Hepatocyte (in vitro differentiated cells): ENCODE measurements around the gene C1QTNF2. TPM values are rescaled to one million over a fixed set of nuclear protein-coding genes. Genes with fewer than 3 reads are reported as not detected.

Experiments
- DNase-seq: peaks from one replicate; pipeline ENCODE4 v3.0.0-alpha.2; 2016; ENCODE audit warnings: low spot score
- H2AFZ ChIP-seq: fragments of 200-600 bp; sonication (generic); 2 replicates; pipeline ENCODE4 v1.6.0; 2016; ENCODE audit warnings: antibody characterized with exemption, mild to moderate bottlenecking
- H3K27ac ChIP-seq: fragments of 200-600 bp; sonication (generic); 2 replicates; pipeline ENCODE4 v1.5.1; 2016; ENCODE audit warnings: mild to moderate bottlenecking
- H3K27me3 ChIP-seq: fragments of 200-600 bp; sonication (generic); 2 replicates; pipeline ENCODE4 v1.6.1; 2016
- H3K36me3 ChIP-seq: fragments of 200-600 bp; sonication (generic); replicated peaks from 2 replicates; pipeline ENCODE4 v1.5.1; 2016; ENCODE audit warnings: low read depth; ENCODE audit not compliant: insufficient read depth
- H3K4me1 ChIP-seq: fragments of 200-600 bp; sonication (generic); 2 replicates; pipeline ENCODE4 v1.5.1; 2016; ENCODE audit warnings: mild to moderate bottlenecking, moderate library complexity; ENCODE audit not compliant: insufficient read depth
- H3K4me2 ChIP-seq: fragments of 200-600 bp; sonication (generic); 2 replicates; pipeline ENCODE4 v1.6.0; 2016
- H3K4me3 ChIP-seq: fragments of 200-600 bp; sonication (generic); 2 replicates; pipeline ENCODE4 v1.5.1; 2016; ENCODE audit warnings: mild to moderate bottlenecking
- H3K79me2 ChIP-seq: fragments of 200-600 bp; sonication (generic); 2 replicates; pipeline ENCODE4 v1.6.0; 2017; ENCODE audit warnings: mild to moderate bottlenecking
- H3K9me2 ChIP-seq: fragments of 200-600 bp; sonication (generic); replicated peaks from 2 replicates; pipeline ENCODE4 v1.6.0; 2017; ENCODE audit warnings: mild to moderate bottlenecking; ENCODE audit not compliant: insufficient read depth
- H3K9me3 ChIP-seq: fragments of 200-600 bp; sonication (generic); 2 replicates; pipeline ENCODE4 v1.5.1; 2016; ENCODE audit warnings: low read depth, mild to moderate bottlenecking
- H4K20me1 ChIP-seq: fragments of 200-600 bp; sonication (generic); 2 replicates; pipeline ENCODE4 v1.6.0; 2016; ENCODE audit warnings: mild to moderate bottlenecking; ENCODE audit not compliant: insufficient read depth, poor library complexity, severe bottlenecking
- EZH2 ChIP-seq: fragments of 200-600 bp; sonication (generic); IDR thresholded peaks from 2 replicates; pipeline ENCODE4 v1.6.1; 2016; ENCODE audit warnings: antibody characterized with exemption, mild to moderate bottlenecking, borderline replicate concordance
- EZH2phosphoT487 ChIP-seq: fragments of 200-600 bp; sonication (generic); IDR thresholded peaks from one replicate; pipeline ENCODE4 v1.6.1; 2018; ENCODE audit warnings: antibody characterized with exemption, mild to moderate bottlenecking, low read depth, moderate library complexity; ENCODE audit not compliant: unreplicated experiment, severe bottlenecking
- WGBS: methylation state at CpG from one replicate; pipeline ENCODE4 v1.1.6; 2016; ENCODE audit warnings: low lambda C conversion rate; ENCODE audit errors: missing lambda C conversion rate; 5-methylcytosine and 5-hydroxymethylcytosine counted together
- polyA plus RNA-seq: library from polyadenylated mRNA; unstranded; fragments of >200 nt; fragmentation: Nextera tagmentation; extraction: Ambion mirVana; gene quantifications from 2 replicates; pipeline ENCODE4 v1.2.1, GENCODE V29; 2016
- total RNA-seq: library from RNA; depleted of rRNA; stranded (reverse); fragments of >200 nt; gene quantifications from 2 replicates; pipeline ENCODE4 v1.2.3, GENCODE V29; 2014
- TF ChIP-seq, protein P1 (sequence below): fragments of 200-600 bp; sonication (generic); IDR thresholded peaks from 2 replicates; pipeline ENCODE4 v1.5.1; 2016; ENCODE audit warnings: antibody characterized with exemption, mild to moderate bottlenecking; ENCODE audit not compliant: poor library complexity

Gene C1QTNF2
- total and polyA plus RNA-seq, 2 experiments from 2014 or later = 1.5 to 3.0 TPM

DNA sequence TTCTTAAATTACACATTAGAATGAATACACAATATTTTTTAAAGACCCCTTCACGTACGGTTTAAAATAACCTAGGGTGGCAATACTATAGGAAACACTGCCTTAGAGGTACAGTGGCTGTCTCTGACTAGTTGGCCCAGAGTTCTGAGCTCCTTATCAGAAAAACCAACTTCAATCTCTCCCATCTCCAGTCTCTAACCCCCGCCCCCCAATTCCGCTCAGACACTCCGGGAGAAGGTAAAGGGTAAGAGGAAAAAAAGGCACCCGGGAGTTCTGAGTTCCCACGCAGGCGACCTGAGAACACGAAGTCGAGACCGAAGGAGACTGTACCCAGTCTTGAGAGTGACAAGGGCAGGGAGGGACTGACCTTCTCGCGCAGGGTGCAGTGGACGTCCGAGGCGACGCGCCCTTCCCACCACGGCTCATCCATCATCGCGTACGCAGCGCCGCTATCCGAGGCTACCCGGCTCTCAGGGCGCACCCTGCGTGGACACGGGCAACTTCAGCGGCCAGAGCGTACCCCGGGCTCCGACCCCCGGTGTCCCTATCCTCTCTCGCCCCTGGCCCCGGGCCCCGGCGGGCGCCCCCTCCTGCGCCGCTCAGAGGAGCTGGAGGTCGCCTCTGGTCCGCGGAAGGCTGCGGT, 58.8 kb downstream of the C1QTNF2 start:
- Histone ChIP-seq H3K36me3 (no peaks in the 10 kb centered on the region), H3K79me2 (peaks cover 43% of the 10 kb centered on the region), H4K20me1 (no peaks in the 10 kb centered on the region), H3K4me3 (peak overlapping the region; percentile 96), H2AFZ (peak overlapping the region; percentile 84), H3K9me2 (no peaks in the 10 kb centered on the region), H3K4me2 (peak overlapping the region; percentile 98), H3K27ac (peak overlapping the region; percentile 88), H3K4me1 (peaks cover 7% of the 10 kb centered on the region), H3K9me3 (no peaks in the 10 kb centered on the region), H3K27me3 (no peaks in the 10 kb centered on the region)
- WGBS = 2% methylated on average over 34 of the region's 45 CpGs
- TF ChIP-seq EZH2phosphoT487 (no peak), EZH2 (no peak)
- TF ChIP-seq, protein P1, sequence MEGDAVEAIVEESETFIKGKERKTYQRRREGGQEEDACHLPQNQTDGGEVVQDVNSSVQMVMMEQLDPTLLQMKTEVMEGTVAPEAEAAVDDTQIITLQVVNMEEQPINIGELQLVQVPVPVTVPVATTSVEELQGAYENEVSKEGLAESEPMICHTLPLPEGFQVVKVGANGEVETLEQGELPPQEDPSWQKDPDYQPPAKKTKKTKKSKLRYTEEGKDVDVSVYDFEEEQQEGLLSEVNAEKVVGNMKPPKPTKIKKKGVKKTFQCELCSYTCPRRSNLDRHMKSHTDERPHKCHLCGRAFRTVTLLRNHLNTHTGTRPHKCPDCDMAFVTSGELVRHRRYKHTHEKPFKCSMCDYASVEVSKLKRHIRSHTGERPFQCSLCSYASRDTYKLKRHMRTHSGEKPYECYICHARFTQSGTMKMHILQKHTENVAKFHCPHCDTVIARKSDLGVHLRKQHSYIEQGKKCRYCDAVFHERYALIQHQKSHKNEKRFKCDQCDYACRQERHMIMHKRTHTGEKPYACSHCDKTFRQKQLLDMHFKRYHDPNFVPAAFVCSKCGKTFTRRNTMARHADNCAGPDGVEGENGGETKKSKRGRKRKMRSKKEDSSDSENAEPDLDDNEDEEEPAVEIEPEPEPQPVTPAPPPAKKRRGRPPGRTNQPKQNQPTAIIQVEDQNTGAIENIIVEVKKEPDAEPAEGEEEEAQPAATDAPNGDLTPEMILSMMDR = no peak
- DNase-seq = peak; percentile 38

GRCh38 chr5:160310552-160311295, 59.7 kb downstream of the C1QTNF2 start:
- H3K79me2 ChIP-seq = peaks cover 43% of the 10 kb centered on the region
- peak overlapping the region; percentile 98 for H3K4me2 ChIP-seq
- H3K36me3 ChIP-seq = no peaks in the 10 kb centered on the region
- no peaks in the 10 kb centered on the region for H4K20me1 ChIP-seq
- 77% methylated on average over 4 of the region's 4 CpGs for WGBS
- no peaks in the 10 kb centered on the region for H3K27me3 ChIP-seq
- DNase-seq = no peak
- peaks cover 9% of the 10 kb centered on the region for H3K4me1 ChIP-seq
- no peak for TF ChIP-seq EZH2
- no peak for TF ChIP-seq EZH2phosphoT487
- TF ChIP-seq, protein P1 = no peak
- H3K9me2 ChIP-seq = no peaks in the 10 kb centered on the region
- peak overlapping the region; percentile 88 for H3K27ac ChIP-seq
- no peaks in the 10 kb centered on the region for H3K9me3 ChIP-seq
- no peak overlapping the region for H2AFZ ChIP-seq
- peak overlapping the region; percentile 96 for H3K4me3 ChIP-seq

DNA sequence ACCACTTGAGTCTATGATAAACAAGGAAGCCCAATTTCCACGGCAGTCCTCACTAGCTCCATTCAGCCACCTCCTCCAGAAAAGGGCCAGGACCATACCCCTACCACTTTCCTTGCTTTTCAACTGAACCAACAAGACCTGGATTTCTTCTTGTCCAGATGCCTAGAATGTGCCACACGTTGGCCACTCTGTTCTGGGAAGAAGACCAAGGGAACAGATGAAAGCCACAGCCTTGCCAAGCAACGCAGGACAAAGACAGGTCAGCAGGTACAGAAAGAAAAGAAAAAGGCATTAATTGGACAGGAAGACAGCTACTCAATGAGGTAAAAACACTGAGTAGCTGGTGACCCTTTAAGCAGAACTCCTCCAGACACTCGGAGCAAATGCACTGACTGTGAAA, 60.3 kb downstream of the C1QTNF2 start:
- H3K9me3 ChIP-seq = no peaks in the 10 kb centered on the region
- no peak for DNase-seq
- no peaks in the 10 kb centered on the region for H3K9me2 ChIP-seq
- H3K79me2 ChIP-seq = peaks cover 43% of the 10 kb centered on the region
- peaks cover 12% of the 10 kb centered on the region for H3K4me1 ChIP-seq
- H3K27ac ChIP-seq = no peak overlapping the region
- TF ChIP-seq EZH2phosphoT487 (no peak), EZH2 (no peak)
- TF ChIP-seq, protein P1 = no peak
- peak overlapping the region; percentile 98 for H3K4me2 ChIP-seq
- 96% methylated on average over 4 of the region's 4 CpGs for WGBS
- no peaks in the 10 kb centered on the region for H3K27me3 ChIP-seq
- H4K20me1 ChIP-seq = no peaks in the 10 kb centered on the region
- no peak overlapping the region for H2AFZ ChIP-seq
- H3K4me3 ChIP-seq = no peak overlapping the region
- H3K36me3 ChIP-seq = no peaks in the 10 kb centered on the region
